Parathyroid adenoma (tissue), 2 donors: ENCODE measurements around the gene HACE1.

Experiments used
- H2AFZ ChIP-seq: fragments of 300-600 bp; sonication (generic); one replicate; pipeline ENCODE4 v1.7.0; 2017; ENCODE audit warnings: antibody characterized with exemption, mild to moderate bottlenecking
- H3K27ac ChIP-seq: fragments of 300-600 bp; sonication (generic); one replicate; pipeline ENCODE4 v1.7.0; 2017
- H3K27me3 ChIP-seq: fragments of 300-600 bp; sonication (generic); one replicate; pipeline ENCODE4 v1.7.0; 2017; ENCODE audit warnings: low read length; ENCODE audit not compliant: control insufficient read depth, insufficient read depth
- H3K36me3 ChIP-seq: fragments of 300-600 bp; sonication (generic); one replicate; pipeline ENCODE4 v1.7.0; 2017; ENCODE audit warnings: low read length; ENCODE audit not compliant: control insufficient read depth, insufficient read depth
- H3K4me1 ChIP-seq: fragments of 300-600 bp; sonication (generic); one replicate; pipeline ENCODE4 v1.7.0; 2017; ENCODE audit warnings: control low read depth
- H3K4me2 ChIP-seq: fragments of 300-600 bp; sonication (generic); one replicate; pipeline ENCODE4 v1.7.0; 2017; ENCODE audit warnings: low read length
- H3K4me3 ChIP-seq: fragments of 300-600 bp; sonication (generic); one replicate; pipeline ENCODE4 v1.7.0; 2017; ENCODE audit warnings: low read depth, low read length
- H3K79me2 ChIP-seq: fragments of 300-600 bp; sonication (generic); one replicate; pipeline ENCODE4 v1.7.0; 2017; ENCODE audit warnings: control low read depth
- H3K9ac ChIP-seq: fragments of 300-600 bp; sonication (generic); one replicate; pipeline ENCODE4 v1.7.0; 2017; ENCODE audit warnings: mild to moderate bottlenecking
- H3K9me3 ChIP-seq: fragments of 300-600 bp; sonication (generic); one replicate; pipeline ENCODE4 v1.7.0; 2017; ENCODE audit warnings: low read length; ENCODE audit not compliant: control insufficient read depth
- TF ChIP-seq, protein P1 (sequence below): fragments of 300-600 bp; sonication (generic); IDR thresholded peaks from one replicate; pipeline ENCODE4 v1.7.0; 2017; ENCODE audit warnings: antibody characterized with exemption, mild to moderate bottlenecking
- donor health status: primary hyperparathyroidism.

HACE1 gene

DNA sequence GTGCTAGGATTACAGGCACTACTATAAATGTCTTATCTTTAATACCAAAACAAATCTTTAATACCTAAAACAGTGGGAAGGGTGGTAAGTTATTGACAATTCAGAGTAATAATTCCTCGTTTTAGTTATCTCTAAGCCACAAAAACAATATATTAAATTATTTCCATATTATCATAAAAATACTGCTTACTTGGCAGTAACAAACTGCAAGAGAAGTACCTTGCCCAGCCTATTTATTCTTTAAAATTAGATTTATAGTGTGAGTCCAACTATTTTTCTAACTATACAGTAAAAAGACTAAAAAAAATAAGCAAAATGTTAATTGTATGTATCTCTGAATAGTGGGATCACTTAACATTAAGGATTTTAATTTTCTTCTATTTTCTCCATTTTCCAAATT is 123.2 kb downstream of the HACE1 start:
- H3K9ac ChIP-seq = no peak overlapping the region
- TF ChIP-seq, protein P1, sequence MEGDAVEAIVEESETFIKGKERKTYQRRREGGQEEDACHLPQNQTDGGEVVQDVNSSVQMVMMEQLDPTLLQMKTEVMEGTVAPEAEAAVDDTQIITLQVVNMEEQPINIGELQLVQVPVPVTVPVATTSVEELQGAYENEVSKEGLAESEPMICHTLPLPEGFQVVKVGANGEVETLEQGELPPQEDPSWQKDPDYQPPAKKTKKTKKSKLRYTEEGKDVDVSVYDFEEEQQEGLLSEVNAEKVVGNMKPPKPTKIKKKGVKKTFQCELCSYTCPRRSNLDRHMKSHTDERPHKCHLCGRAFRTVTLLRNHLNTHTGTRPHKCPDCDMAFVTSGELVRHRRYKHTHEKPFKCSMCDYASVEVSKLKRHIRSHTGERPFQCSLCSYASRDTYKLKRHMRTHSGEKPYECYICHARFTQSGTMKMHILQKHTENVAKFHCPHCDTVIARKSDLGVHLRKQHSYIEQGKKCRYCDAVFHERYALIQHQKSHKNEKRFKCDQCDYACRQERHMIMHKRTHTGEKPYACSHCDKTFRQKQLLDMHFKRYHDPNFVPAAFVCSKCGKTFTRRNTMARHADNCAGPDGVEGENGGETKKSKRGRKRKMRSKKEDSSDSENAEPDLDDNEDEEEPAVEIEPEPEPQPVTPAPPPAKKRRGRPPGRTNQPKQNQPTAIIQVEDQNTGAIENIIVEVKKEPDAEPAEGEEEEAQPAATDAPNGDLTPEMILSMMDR = no peak
- no peaks in the 10 kb centered on the region for H3K4me1 ChIP-seq

DNA sequence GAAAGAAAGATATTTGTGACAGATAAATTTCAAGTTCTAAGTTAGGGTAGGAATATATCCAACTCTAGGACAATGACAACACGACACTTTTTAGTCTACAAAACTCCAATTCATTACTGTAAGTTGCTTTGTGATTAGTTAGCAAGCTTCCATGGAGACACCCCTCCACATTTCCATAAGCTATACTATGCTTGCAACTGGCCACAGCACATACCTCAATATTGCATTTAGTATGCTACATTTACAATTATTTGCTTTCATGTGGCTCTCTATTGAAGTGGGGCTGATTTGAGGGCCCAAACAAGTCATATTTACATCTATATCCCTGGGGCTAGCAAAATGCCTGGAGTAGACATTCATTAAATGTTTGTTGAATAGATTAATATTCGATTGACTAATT is 129.3 kb downstream of the HACE1 start:
- no peak overlapping the region for H3K9ac ChIP-seq
- TF ChIP-seq, protein P1 = no peak
- H3K4me3 ChIP-seq = no peak overlapping the region
- no peaks in the 10 kb centered on the region for H3K79me2 ChIP-seq
- H3K4me1 ChIP-seq = no peaks in the 10 kb centered on the region
- H3K36me3 ChIP-seq = no peaks in the 10 kb centered on the region
- no peaks in the 10 kb centered on the region for H3K27me3 ChIP-seq
- H3K27ac ChIP-seq = no peak overlapping the region
- H2AFZ ChIP-seq = no peak overlapping the region
- H3K9me3 ChIP-seq = no peaks in the 10 kb centered on the region
- no peak overlapping the region for H3K4me2 ChIP-seq

More for the DNA sequence above, 123.2 kb downstream of the HACE1 start:
- Histone ChIP-seq H3K4me2 (no peak overlapping the region), H3K27me3 (no peaks in the 10 kb centered on the region), H3K79me2 (no peaks in the 10 kb centered on the region), H2AFZ (no peak overlapping the region), H3K4me3 (no peak overlapping the region), H3K27ac (no peak overlapping the region), H3K36me3 (no peaks in the 10 kb centered on the region), H3K9me3 (no peaks in the 10 kb centered on the region)

DNA sequence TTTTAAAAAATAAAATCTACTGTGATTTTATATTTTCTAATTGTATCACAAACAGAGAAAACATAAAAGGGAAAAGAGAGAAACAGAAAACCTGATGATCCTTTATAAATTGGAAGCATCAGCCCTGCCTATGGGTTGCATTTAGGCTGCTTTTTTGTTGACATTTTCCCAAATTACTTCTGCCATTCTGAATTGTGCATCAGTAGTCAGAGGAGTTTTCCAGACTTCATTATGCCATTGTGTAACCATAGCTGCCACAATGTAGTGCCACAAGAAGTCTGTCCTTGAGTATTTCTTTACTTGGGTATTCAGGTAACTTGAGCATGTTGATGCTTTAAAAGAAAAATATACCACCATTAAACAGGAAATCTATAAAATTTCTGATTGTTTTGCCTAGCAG is 130.3 kb downstream of the HACE1 start:
- H2AFZ ChIP-seq = no peak overlapping the region
- no peak overlapping the region for H3K4me3 ChIP-seq

DNA sequence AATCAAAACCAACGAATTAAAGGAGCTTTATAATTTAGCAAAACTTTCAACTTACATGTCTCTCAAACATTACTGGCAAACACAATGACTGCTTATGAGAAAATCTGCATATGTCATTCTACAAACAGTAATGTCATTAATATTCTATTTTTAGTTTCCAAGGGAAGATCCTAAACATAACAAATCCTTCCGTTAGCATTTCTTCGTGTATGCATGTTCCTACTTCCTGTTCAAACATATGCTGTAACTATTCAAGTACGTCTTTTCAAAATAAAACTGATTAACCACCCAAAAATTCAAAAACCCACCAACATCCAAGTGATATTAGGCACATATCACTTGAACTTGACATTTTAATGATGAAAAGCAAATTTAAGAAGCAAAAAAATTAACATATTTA is 131.3 kb downstream of the HACE1 start:
- Histone ChIP-seq H3K4me3 (no peak overlapping the region), H3K27ac (no peak overlapping the region), H2AFZ (no peak overlapping the region), H3K36me3 (no peaks in the 10 kb centered on the region), H3K27me3 (no peaks in the 10 kb centered on the region), H3K4me2 (no peak overlapping the region), H3K4me1 (no peaks in the 10 kb centered on the region), H3K9ac (no peak overlapping the region), H3K79me2 (no peaks in the 10 kb centered on the region), H3K9me3 (no peaks in the 10 kb centered on the region)
- TF ChIP-seq, protein P1 = no peak

More for the DNA sequence above, 130.3 kb downstream of the HACE1 start:
- TF ChIP-seq, protein P1 = no peak
- Histone ChIP-seq H3K4me2 (no peak overlapping the region), H3K27ac (no peak overlapping the region), H3K36me3 (no peaks in the 10 kb centered on the region), H3K9ac (no peak overlapping the region), H3K79me2 (no peaks in the 10 kb centered on the region), H3K9me3 (no peaks in the 10 kb centered on the region), H3K4me1 (no peaks in the 10 kb centered on the region), H3K27me3 (no peaks in the 10 kb centered on the region)

DNA sequence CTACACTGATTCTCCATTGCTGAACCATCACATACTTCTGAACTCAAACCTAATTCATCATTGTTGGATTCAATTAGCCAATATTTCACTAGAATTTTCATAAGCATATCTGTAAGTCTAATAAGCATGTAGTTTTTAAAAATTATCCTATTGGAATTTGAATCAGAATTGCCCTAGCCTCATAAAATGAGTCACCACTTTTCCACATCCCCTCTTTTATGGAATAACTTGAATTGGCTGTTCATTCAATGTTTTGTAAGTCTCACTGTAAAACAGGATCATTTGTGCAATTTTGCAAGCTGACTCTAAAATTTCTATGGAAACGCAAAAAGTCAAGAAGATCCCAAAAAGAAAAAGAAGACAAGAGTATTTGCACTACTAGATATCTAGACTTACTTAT is 141.0 kb downstream of the HACE1 start:
- H2AFZ ChIP-seq = no peak overlapping the region
- TF ChIP-seq, protein P1 = no peak
- H3K27me3 ChIP-seq = no peaks in the 10 kb centered on the region
- no peaks in the 10 kb centered on the region for H3K4me1 ChIP-seq
- H3K79me2 ChIP-seq = no peaks in the 10 kb centered on the region
- H3K4me2 ChIP-seq = no peak overlapping the region
- no peak overlapping the region for H3K27ac ChIP-seq
- no peak overlapping the region for H3K4me3 ChIP-seq
- no peaks in the 10 kb centered on the region for H3K36me3 ChIP-seq
- H3K9ac ChIP-seq = no peak overlapping the region
- H3K9me3 ChIP-seq = no peaks in the 10 kb centered on the region
